Keratinocyte (primary cell): ENCODE measurements around the gene SESN3. TPM values are rescaled to one million over a fixed set of nuclear protein-coding genes. Genes with fewer than 3 reads are reported as not detected.

Source experiments
- DNase-seq: peaks from one replicate; pipeline ENCODE4 v3.0.0-alpha.2; 2011; ENCODE audit warnings: low read depth, missing footprints, low spot score
- FAIRE-seq: peaks from 2 replicates; lab custom pipeline; 2011; peaks lifted over from hg19 to GRCh38; lab: Jason Lieb, UNC
- H2AFZ ChIP-seq: 2 replicates; pipeline ENCODE4 v1.6.0; 2012; ENCODE audit warnings: low read length, control low read depth, inconsistent platforms; ENCODE audit not compliant: control insufficient read depth
- H3K27ac ChIP-seq: 2 replicates; pipeline ENCODE4 v1.5.1; 2011; ENCODE audit warnings: low read length; ENCODE audit not compliant: control insufficient read depth, insufficient read depth
- H3K27me3 ChIP-seq: 3 replicates; pipeline ENCODE4 v1.6.0; 2011; ENCODE audit warnings: low read length; ENCODE audit not compliant: control insufficient read depth, insufficient read depth; ENCODE audit errors: extremely low read depth
- H3K36me3 ChIP-seq, 2 experiments: 2 replicates in 1 of 2; 3 replicates in 1 of 2; pipeline ENCODE4 v1.5.1; 2011; ENCODE audit warnings: low read length in 2 of 2, mild to moderate bottlenecking in 1 of 2; ENCODE audit not compliant: control insufficient read depth in 2 of 2, insufficient read depth in 2 of 2; ENCODE audit errors: extremely low read depth in 1 of 2
- H3K4me1 ChIP-seq: 3 replicates; pipeline ENCODE4 v1.5.1; 2011; ENCODE audit warnings: low read length; ENCODE audit not compliant: control insufficient read depth, insufficient read depth; ENCODE audit errors: extremely low read depth
- H3K4me2 ChIP-seq: 3 replicates; pipeline ENCODE4 v1.6.0; 2011; ENCODE audit warnings: low read depth, low read length; ENCODE audit not compliant: control insufficient read depth, insufficient read depth; ENCODE audit errors: extremely low read depth
- H3K4me3 ChIP-seq, 3 experiments: fragments of 200-600 bp in 1 of 3; sonication (generic) in 1 of 3; 2 replicates in 2 of 3; 3 replicates in 1 of 3; pipeline ENCODE4 v1.5.1; 2011 to 2016; ENCODE audit warnings: low read length in 3 of 3, mild to moderate bottlenecking in 3 of 3, control low read depth in 2 of 3, inconsistent platforms in 1 of 3, low read depth in 1 of 3, mixed read lengths in 1 of 3, mixed run types in 1 of 3, moderate library complexity in 1 of 3; ENCODE audit not compliant: control insufficient read depth in 2 of 3, insufficient read depth in 2 of 3; ENCODE audit errors: extremely low read depth in 1 of 3
- H3K79me2 ChIP-seq: 2 replicates; pipeline ENCODE4 v1.6.0; 2012; ENCODE audit warnings: low read length; ENCODE audit not compliant: control insufficient read depth, insufficient read depth
- H3K9ac ChIP-seq: 3 replicates; pipeline ENCODE4 v1.6.0; 2011; ENCODE audit warnings: low read length; ENCODE audit not compliant: control insufficient read depth, insufficient read depth; ENCODE audit errors: extremely low read depth
- H3K9me1 ChIP-seq: 3 replicates; pipeline ENCODE4 v1.6.0; 2011; ENCODE audit warnings: low read length; ENCODE audit not compliant: control insufficient read depth, insufficient read depth; ENCODE audit errors: extremely low read depth
- H3K9me3 ChIP-seq: 2 replicates; pipeline ENCODE4 v1.5.1; 2012; ENCODE audit warnings: low read depth, low read length; ENCODE audit not compliant: control insufficient read depth
- H4K20me1 ChIP-seq: 3 replicates; pipeline ENCODE4 v1.6.0; 2011; ENCODE audit warnings: low read length; ENCODE audit not compliant: control insufficient read depth, insufficient read depth; ENCODE audit errors: extremely low read depth
- EZH2 ChIP-seq: IDR thresholded peaks from one replicate; pipeline ENCODE4 v1.6.1; 2012; ENCODE audit warnings: inconsistent platforms, mild to moderate bottlenecking, low read length, moderate library complexity
- dilution Hi-C: fragments of 300-500 bp; cut with MboI; formaldehyde crosslinking; loops from one replicate; pipeline ENCODE4 v1.7.0; 2020; ENCODE audit warnings: low sequenced_read_pairs; ENCODE audit not compliant: extremely low pct_ligation_motif_present
- polyA minus RNA-seq, 3 experiments: library from RNA; depleted of rRNA, polyadenylated mRNA; stranded (reverse); fragments of >200 nt; gene quantifications; 1 replicate in 1 of 3; 2 replicates in 1 of 3; 3 replicates in 1 of 3; pipeline ENCODE4 v1.2.3, GENCODE V29; 2011
- polyA plus RNA-seq, 5 experiments: library from polyadenylated mRNA; depleted of rRNA in 3 of 5; stranded (reverse) in 3 of 5; stranded (forward) in 1 of 5; unstranded in 1 of 5; fragments of >200 nt; gene quantifications; 1 replicate in 1 of 5; 2 replicates in 3 of 5; 3 replicates in 1 of 5; pipeline versions ENCODE4 v1.2.1 to v1.2.3, GENCODE V29; 2011 to 2012; ENCODE audit warnings: missing spikeins in 2 of 5, low read depth in 1 of 5, low replicate concordance in 1 of 5
- TF ChIP-seq, protein P1 (sequence below), 3 experiments: IDR thresholded peaks in 1 of 3; conservative IDR thresholded peaks in 1 of 3; optimal IDR thresholded peaks in 1 of 3; 2 replicates in 2 of 3; 3 replicates in 1 of 3; pipeline versions ENCODE3 to v1.5.1; 2011; ENCODE audit warnings: low read length in 3 of 3, mild to moderate bottlenecking in 3 of 3, moderate library complexity in 2 of 3, control low read depth in 1 of 3, inconsistent platforms in 1 of 3; ENCODE audit not compliant: insufficient read depth in 2 of 3; ENCODE audit errors: extremely low read depth in 1 of 3

The SESN3 gene, protein sequence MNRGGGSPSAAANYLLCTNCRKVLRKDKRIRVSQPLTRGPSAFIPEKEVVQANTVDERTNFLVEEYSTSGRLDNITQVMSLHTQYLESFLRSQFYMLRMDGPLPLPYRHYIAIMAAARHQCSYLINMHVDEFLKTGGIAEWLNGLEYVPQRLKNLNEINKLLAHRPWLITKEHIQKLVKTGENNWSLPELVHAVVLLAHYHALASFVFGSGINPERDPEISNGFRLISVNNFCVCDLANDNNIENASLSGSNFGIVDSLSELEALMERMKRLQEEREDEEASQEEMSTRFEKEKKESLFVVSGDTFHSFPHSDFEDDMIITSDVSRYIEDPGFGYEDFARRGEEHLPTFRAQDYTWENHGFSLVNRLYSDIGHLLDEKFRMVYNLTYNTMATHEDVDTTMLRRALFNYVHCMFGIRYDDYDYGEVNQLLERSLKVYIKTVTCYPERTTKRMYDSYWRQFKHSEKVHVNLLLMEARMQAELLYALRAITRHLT
- polyA plus RNA-seq (13.5 to 35.2 TPM (median 34.6 TPM) in 3 replicates), polyA minus RNA-seq (23.4 to 109 TPM (median 92.2 TPM) in 3 replicates)
- polyA plus RNA-seq (2011; ENCODE audit: low read depth), result 4.9 TPM
- 18.1 and 31.5 TPM in 2 replicates for polyA plus RNA-seq (2011; cell fraction: cytosol; rRNA removed)
- polyA plus RNA-seq (2011; cell fraction: nucleus; rRNA removed), result 32.7 and 40.7 TPM in 2 replicates
- 9.9 and 11.9 TPM in 2 replicates for polyA plus RNA-seq (2012; ENCODE audit: low replicate concordance)
- 52.8 TPM for polyA minus RNA-seq (2011; cell fraction: cytosol; rRNA and poly(A)+ RNA removed)
- 55.6 and 124 TPM in 2 replicates for polyA minus RNA-seq (2011; cell fraction: nucleus; rRNA and poly(A)+ RNA removed)

DNA sequence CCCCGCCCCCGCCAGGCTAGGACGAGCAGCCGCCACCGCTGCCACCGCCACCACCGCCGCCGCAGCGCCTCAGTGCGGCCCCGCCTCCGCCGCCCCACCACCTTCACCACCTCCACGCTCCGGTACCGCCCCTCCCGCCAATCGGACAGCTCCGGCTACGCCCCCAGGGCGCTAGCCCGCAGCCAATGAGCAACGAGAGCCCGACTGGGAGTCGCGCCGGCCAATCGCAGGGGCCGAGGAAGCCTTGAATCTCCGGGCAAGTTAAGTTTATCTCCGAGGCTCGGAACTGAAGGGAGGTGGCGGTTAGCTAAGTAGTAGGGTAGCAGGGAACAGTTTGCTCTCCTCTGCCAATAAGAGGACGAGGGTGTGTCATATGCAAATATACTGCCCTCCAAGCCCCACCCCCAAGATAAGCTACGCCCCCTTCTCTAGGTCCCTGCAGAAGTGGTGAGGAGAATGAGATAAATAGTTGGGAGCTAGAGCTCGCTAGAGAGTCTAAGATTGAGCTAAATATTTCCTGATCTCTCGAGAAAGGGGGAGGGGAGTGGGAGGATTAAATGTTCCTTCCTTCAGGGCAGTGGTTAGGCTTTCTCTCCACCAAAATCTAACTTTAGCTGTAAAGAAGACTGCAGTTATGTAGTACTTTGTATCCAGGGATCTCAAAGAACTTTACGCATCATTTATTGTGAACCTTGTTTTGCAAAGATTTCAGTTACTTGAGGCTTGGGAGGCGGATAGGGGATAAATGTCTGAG lies at the start of gene SESN3:
Gene SESN3 (minus strand): TSS at position 76 of the 754 bp plus-strand sequence. CDS start 342 bp downstream, outside the sequence.
- DNase-seq, result peak; percentile 95
- peak within 1 kb of the TSS; percentile 97 for H2AFZ ChIP-seq

More for the DNA sequence above, at the start of gene SESN3:
- Histone ChIP-seq H3K9me3 (no peaks in the 10 kb centered on the region), H3K27me3 (no peaks in the 10 kb centered on the region), H3K79me2 (peaks cover 40% of the 10 kb centered on the region), H3K9ac (peak within 1 kb of the TSS; percentile 82), H3K4me3 (peak within 1 kb of the TSS; percentile 77 to 96 (median 85)), H4K20me1 (no peaks in the 10 kb centered on the region), H3K36me3 (no peaks in the 10 kb centered on the region), H3K4me2 (peak within 1 kb of the TSS; percentile 96), H3K9me1 (no peaks in the 10 kb centered on the region), H3K27ac (peak within 1 kb of the TSS; percentile 77), H3K4me1 (peaks cover 34% of the 10 kb centered on the region)
- no peak for TF ChIP-seq EZH2
- TF ChIP-seq, protein P1, sequence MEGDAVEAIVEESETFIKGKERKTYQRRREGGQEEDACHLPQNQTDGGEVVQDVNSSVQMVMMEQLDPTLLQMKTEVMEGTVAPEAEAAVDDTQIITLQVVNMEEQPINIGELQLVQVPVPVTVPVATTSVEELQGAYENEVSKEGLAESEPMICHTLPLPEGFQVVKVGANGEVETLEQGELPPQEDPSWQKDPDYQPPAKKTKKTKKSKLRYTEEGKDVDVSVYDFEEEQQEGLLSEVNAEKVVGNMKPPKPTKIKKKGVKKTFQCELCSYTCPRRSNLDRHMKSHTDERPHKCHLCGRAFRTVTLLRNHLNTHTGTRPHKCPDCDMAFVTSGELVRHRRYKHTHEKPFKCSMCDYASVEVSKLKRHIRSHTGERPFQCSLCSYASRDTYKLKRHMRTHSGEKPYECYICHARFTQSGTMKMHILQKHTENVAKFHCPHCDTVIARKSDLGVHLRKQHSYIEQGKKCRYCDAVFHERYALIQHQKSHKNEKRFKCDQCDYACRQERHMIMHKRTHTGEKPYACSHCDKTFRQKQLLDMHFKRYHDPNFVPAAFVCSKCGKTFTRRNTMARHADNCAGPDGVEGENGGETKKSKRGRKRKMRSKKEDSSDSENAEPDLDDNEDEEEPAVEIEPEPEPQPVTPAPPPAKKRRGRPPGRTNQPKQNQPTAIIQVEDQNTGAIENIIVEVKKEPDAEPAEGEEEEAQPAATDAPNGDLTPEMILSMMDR (optimal IDR thresholded peaks at IDR 0.05 in 1 of 3, IDR thresholded peaks at IDR 0.05 in 1 of 3, conservative IDR thresholded peaks at IDR 0.05 in 1 of 3; ENCODE audit: extremely low read depth in 1 of 3, insufficient read depth in 2 of 3, low read length in 3 of 3), result peak in 2 of 3 experiments; percentile 2 to 32
- peak; percentile 97 for FAIRE-seq
- dilution Hi-C loops, result no loop called here
